ENCODE results near the gene SMCO1. TPM values are rescaled to one million over a fixed set of nuclear protein-coding genes. Genes with fewer than 3 reads are reported as not detected.
"Not testable (repeated sequence)": the region's sequence is repeated elsewhere in the genome, so short reads cannot be mapped to it uniquely, and the experiment has no call there.

Gene SMCO1
- polyA plus RNA-seq, 4 donors = not detected

GRCh38 chr3:196496183-196496582 lies 19.0 kb downstream of the SMCO1 start:
- no peak for DNase-seq (ENCODE audit: low read depth in 4 of 4, low spot score in 2 of 4)

GRCh38 chr3:196493292-196493691 lies 21.9 kb downstream of the SMCO1 start:
- no peak for DNase-seq (ENCODE audit: low read depth in 4 of 4, low spot score in 2 of 4)

GRCh38 chr3:196492080-196492479 lies 23.1 kb downstream of the SMCO1 start:
- DNase-seq (ENCODE audit: low read depth in 4 of 4, low spot score in 2 of 4) = no peak

GRCh38 chr3:196489747-196490146 lies 25.4 kb downstream of the SMCO1 start:
- DNase-seq (ENCODE audit: low read depth in 4 of 4, low spot score in 2 of 4) = no peak

- DNase-seq (ENCODE audit: low read depth in 4 of 4, low spot score in 2 of 4) = no peak
These were observed 28.9 kb downstream of the SMCO1 start for GRCh38 chr3:196486263-196486662.

- no peak for DNase-seq (ENCODE audit: low read depth in 4 of 4, low spot score in 2 of 4)
These were observed 37.5 kb downstream of the SMCO1 start for GRCh38 chr3:196477678-196478077.

- no peak for DNase-seq (ENCODE audit: low read depth in 4 of 4, low spot score in 2 of 4)
These were observed 42.9 kb downstream of the SMCO1 start for GRCh38 chr3:196472286-196472685.

GRCh38 chr3:196471551-196471950 lies 43.6 kb downstream of the SMCO1 start:
- DNase-seq (ENCODE audit: low read depth in 4 of 4, low spot score in 2 of 4) = no peak

GRCh38 chr3:196470182-196470581 lies 45.0 kb downstream of the SMCO1 start:
- DNase-seq (ENCODE audit: low read depth in 4 of 4, low spot score in 2 of 4) = not testable (repeated sequence)

- no peak for DNase-seq (ENCODE audit: low read depth in 4 of 4, low spot score in 2 of 4)
These were observed 51.3 kb downstream of the SMCO1 start for GRCh38 chr3:196463804-196464203.

GRCh38 chr3:196463478-196463756 lies 51.7 kb downstream of the SMCO1 start:
- no peak for DNase-seq (ENCODE audit: low read depth in 4 of 4, low spot score in 2 of 4)

- DNase-seq (ENCODE audit: low read depth in 4 of 4, low spot score in 2 of 4) = not testable (repeated sequence)
These were observed 52.3 kb downstream of the SMCO1 start for GRCh38 chr3:196462680-196463477.

- no peak for DNase-seq (ENCODE audit: low read depth in 4 of 4, low spot score in 2 of 4)
These were observed 57.1 kb downstream of the SMCO1 start for GRCh38 chr3:196458063-196458462.

GRCh38 chr3:196457470-196457869 lies 57.7 kb downstream of the SMCO1 start:
- DNase-seq (ENCODE audit: low read depth in 4 of 4, low spot score in 2 of 4) = not testable (repeated sequence)

Other genes starting within 250 kb of the SMCO1 start
- 10 to 100 TPM; 34.6 to 47.4 (median 41.2) TPM for gene PCYT1A, start 227.6 kb downstream of the SMCO1 start, polyA plus RNA-seq (ENCODE audit: insufficient read length in 4 of 4)
- gene DYNLT2B, start 197.1 kb downstream of the SMCO1 start, polyA plus RNA-seq (ENCODE audit: insufficient read length in 4 of 4) = 10 to 100 TPM; 34.6 to 44.8 (median 37.5) TPM
- gene TM4SF19, start 177.0 kb downstream of the SMCO1 start, polyA plus RNA-seq (ENCODE audit: insufficient read length in 4 of 4) = under 1 TPM; 0.17 to 0.44 (median 0.28) TPM
- 10 to 100 TPM; 28.0 to 37.4 (median 33.9) TPM for gene UBXN7, start 82.9 kb downstream of the SMCO1 start, polyA plus RNA-seq (ENCODE audit: insufficient read length in 4 of 4)
- gene RNF168, start 11.6 kb downstream of the SMCO1 start, polyA plus RNA-seq (ENCODE audit: insufficient read length in 4 of 4) = 10 to 100 TPM; 13.6 to 18.1 (median 16.0) TPM
- 10 to 100 TPM; 15.1 to 19.2 (median 18.0) TPM for gene WDR53, start 53.2 kb upstream of the SMCO1 start, polyA plus RNA-seq (ENCODE audit: insufficient read length in 4 of 4)
- gene FBXO45, start 53.3 kb upstream of the SMCO1 start, polyA plus RNA-seq (ENCODE audit: insufficient read length in 4 of 4) = 10 to 100 TPM; 13.7 to 17.2 (median 15.2) TPM
- gene NRROS, start 124.3 kb upstream of the SMCO1 start, polyA plus RNA-seq (ENCODE audit: insufficient read length in 4 of 4) = 1 to 10 TPM; 2.4 to 4.2 (median 3.7) TPM
- 1 to 10 TPM; 5.0 to 5.8 (median 5.3) TPM for gene CEP19, start 196.9 kb upstream of the SMCO1 start, polyA plus RNA-seq (ENCODE audit: insufficient read length in 4 of 4)
- gene PIGX, start 197.0 kb upstream of the SMCO1 start, polyA plus RNA-seq (ENCODE audit: insufficient read length in 4 of 4) = 10 to 100 TPM; 27.3 to 33.3 (median 29.7) TPM
- 10 to 100 TPM; 70.4 to 84.0 (median 76.9) TPM for gene PAK2, start 224.5 kb upstream of the SMCO1 start, polyA plus RNA-seq (ENCODE audit: insufficient read length in 4 of 4)

Data from left renal cortex interstitium (tissue), 4 donors.